Motor neuron (in vitro differentiated cells): ENCODE results near the gene HIBADH. TPM values are rescaled to one million over a fixed set of nuclear protein-coding genes. Genes with fewer than 3 reads are reported as not detected.
A peak's percentile ranks its signal among the peaks of the same experiment; 100 is the strongest.

Experiments used
- ATAC-seq, 8 experiments: fragments of 200-7000 bp; cut with Tn5 transposase; replicated peaks in 6 of 8; 2 replicates each; pipeline ENCODE4 v1.8.0; 2021; ENCODE audit warnings: mild to moderate bottlenecking in 8 of 8, moderate library complexity in 8 of 8
- H3K27ac ChIP-seq, 2 donors: fragments of 250-450 bp; sonication (Bioruptor Pico); 2 replicates each; pipeline ENCODE4 v1.9.0; 2021; ENCODE audit warnings: antibody characterized with exemption in 2 of 2, mild to moderate bottlenecking in 2 of 2, moderate library complexity in 1 of 2
- H3K4me1 ChIP-seq, 2 donors: fragments of 250-450 bp; sonication (Bioruptor Pico); replicated peaks in 1 of 2; 2 replicates each; pipeline ENCODE4 v1.6.1; 2021; ENCODE audit warnings: antibody characterized with exemption in 2 of 2, mild to moderate bottlenecking in 2 of 2, moderate library complexity in 1 of 2
- H3K4me3 ChIP-seq, 5 donors: fragments of 250-450 bp; sonication (Bioruptor Pico); 2 replicates each; pipeline ENCODE4 v1.9.0; 2021; ENCODE audit warnings: antibody characterized with exemption in 5 of 5, mild to moderate bottlenecking in 5 of 5, moderate library complexity in 4 of 5
- WGBS, 10 experiments: fragments of 450-650 bp; shearing (Covaris generic); methylation state at CpG; one replicate each; pipeline ENCODE4 v1.0.0; 2022; 5-methylcytosine and 5-hydroxymethylcytosine counted together
- in situ Hi-C, 9 experiments: fragments of 400-800 bp; cut with MboI; loops; one replicate each; pipeline ENCODE4 v1.15.0; 2021; ENCODE audit warnings: low sequenced_read_pairs in 9 of 9, low pct_unique_long_range_greater_than_20kb in 2 of 9; ENCODE audit not compliant: unreplicated experiment in 9 of 9
- total RNA-seq, 8 experiments: library from RNA; unstranded; fragments of 300-600 nt; gene quantifications; 2 replicates each; pipeline versions ENCODE4 v1.2.3 to v1.2.4, GENCODE V29; 2022

Gene HIBADH
- total RNA-seq, 8 experiments from 2014 or later = 12.0 to 76.3 (median 26.0) TPM

GRCh38 chr7:27603813-27604212, 58.9 kb downstream of the HIBADH start:
- Histone ChIP-seq H3K4me3 (no peak overlapping the region), H3K27ac (no peak overlapping the region), H3K4me1 (peaks cover 18 to 22% of the 10 kb centered on the region in 2 donors)
- ATAC-seq = peak in 2 of 8 experiments; percentile 42 to 54
- 0 to 100% (median 53%) methylated on average over 1 to 2 of the region's 2 CpGs; no CpG with 5 or more reads in 2 of the 10 experiments for WGBS, 10 experiments
- in situ Hi-C loops = no loop called here

- ATAC-seq = no peak
- Histone ChIP-seq H3K4me1 (peaks cover 18 to 22% of the 10 kb centered on the region in 2 donors), H3K27ac (no peak overlapping the region), H3K4me3 (no peak overlapping the region)
- 0 to 69% (median 24%) methylated on average over 2 to 4 of the region's 4 CpGs for WGBS, 10 experiments
- in situ Hi-C loops = no loop called here
Measured at GRCh38 chr7:27602766-27603165, 59.9 kb downstream of the HIBADH start.

- no peak overlapping the region for H3K27ac ChIP-seq
- H3K4me1 ChIP-seq = peaks cover 18 to 22% of the 10 kb centered on the region in 2 donors
- 84 to 100% (median 94%) methylated on average over 1 to 2 of the region's 2 CpGs; no CpG with 5 or more reads in 2 of the 10 experiments for WGBS, 10 experiments
- no peak overlapping the region for H3K4me3 ChIP-seq
- in situ Hi-C loops = no loop called here
- ATAC-seq = no peak
Measured at GRCh38 chr7:27601217-27601616, 61.5 kb downstream of the HIBADH start.

- Histone ChIP-seq H3K27ac (no peak overlapping the region), H3K4me3 (no peak overlapping the region), H3K4me1 (peaks cover 18 to 22% of the 10 kb centered on the region in 2 donors)
- ATAC-seq = no peak
- 75 to 100% (median 100%) methylated on average over 1 of the region's 1 CpG; no CpG with 5 or more reads in 3 of the 10 experiments for WGBS, 10 experiments
- in situ Hi-C loops = no loop called here
Measured at GRCh38 chr7:27600247-27600646, 62.4 kb downstream of the HIBADH start.

GRCh38 chr7:27595009-27595408, 67.7 kb downstream of the HIBADH start:
- in situ Hi-C loops = loop anchor here in 5 of 9 experiments (25.0 kb wide), 2 partner anchors 358 to 383 kb away; partner anchors contain the start of genes EVX1 (in 3 of the 5) and HOXA13 (in 2 of the 5)
- 0 to 100% (median 80%) methylated on average over 1 to 5 of the region's 5 CpGs; no CpG with 5 or more reads in 1 of the 10 experiments for WGBS, 10 experiments
- peak in 3 of 8 experiments; percentile 78 to 82 (median 78) for ATAC-seq
- Histone ChIP-seq H3K4me1 (no peaks in the 10 kb centered on the region), H3K27ac (no peak overlapping the region), H3K4me3 (no peak overlapping the region)

- in situ Hi-C loops = loop anchor here in 5 of 9 experiments (25.0 kb wide), 2 partner anchors 356 to 381 kb away; partner anchors contain the start of genes EVX1 (in 3 of the 5) and HOXA13 (in 2 of the 5)
Measured at GRCh38 chr7:27593226-27593625, 69.5 kb downstream of the HIBADH start.

GRCh38 chr7:27590416-27590815, 72.3 kb downstream of the HIBADH start:
- peaks cover 6 to 10% of the 10 kb centered on the region in 2 donors for H3K4me1 ChIP-seq
- 0 to 50% (median 17%) methylated on average over 1 of the region's 1 CpG; no CpG with 5 or more reads in 7 of the 10 experiments for WGBS, 10 experiments
- no peak overlapping the region for H3K27ac ChIP-seq
- no peak overlapping the region for H3K4me3 ChIP-seq
- in situ Hi-C loops = loop anchor here in 5 of 9 experiments (25.0 kb wide), 2 partner anchors 353 to 378 kb away; partner anchors contain the start of genes EVX1 (in 3 of the 5) and HOXA13 (in 2 of the 5)
- no peak for ATAC-seq

More at GRCh38 chr7:27593226-27593625, 69.5 kb downstream of the HIBADH start:
- 85 to 100% (median 96%) methylated on average over 1 to 2 of the region's 2 CpGs; no CpG with 5 or more reads in 4 of the 10 experiments for WGBS, 10 experiments
- H3K4me3 ChIP-seq = no peak overlapping the region
- ATAC-seq = no peak
- no peak overlapping the region for H3K27ac ChIP-seq
- H3K4me1 ChIP-seq = no peaks in the 10 kb centered on the region

GRCh38 chr7:27587429-27587828, 75.3 kb downstream of the HIBADH start:
- ATAC-seq = no peak
- Histone ChIP-seq H3K4me3 (no peak overlapping the region), H3K27ac (no peak overlapping the region), H3K4me1 (peaks cover 6 to 10% of the 10 kb centered on the region in 2 donors)
- in situ Hi-C loops = loop anchor here in 6 of 9 experiments (10.0 to 25.0 kb wide), 3 partner anchors 350 to 375 kb away; partner anchors contain the start of genes EVX1 (in 3 of the 6) and HOXA13 (in 2 of the 6)
- WGBS, 10 experiments = 80 to 100% (median 96%) methylated on average over 2 to 3 of the region's 3 CpGs

GRCh38 chr7:27586825-27587224, 75.9 kb downstream of the HIBADH start:
- Histone ChIP-seq H3K4me1 (peaks cover 6 to 10% of the 10 kb centered on the region in 2 donors), H3K27ac (no peak overlapping the region), H3K4me3 (no peak overlapping the region)
- 3 to 52% (median 21%) methylated on average over 1 to 8 of the region's 8 CpGs; no CpG with 5 or more reads in 2 of the 10 experiments for WGBS, 10 experiments
- in situ Hi-C loops = loop anchor here in 6 of 9 experiments (10.0 to 25.0 kb wide), 3 partner anchors 350 to 375 kb away; partner anchors contain the start of genes EVX1 (in 3 of the 6) and HOXA13 (in 2 of the 6)
- ATAC-seq = peak in 7 of 8 experiments; percentile 33 to 99 (median 90)

GRCh38 chr7:27585781-27586447, 76.8 kb downstream of the HIBADH start:
- in situ Hi-C loops = loop anchor here in 6 of 9 experiments (10.0 to 25.0 kb wide), 3 partner anchors 349 to 374 kb away; partner anchors contain the start of genes EVX1 (in 3 of the 6) and HOXA13 (in 2 of the 6)
- Histone ChIP-seq H3K4me3 (no peak overlapping the region), H3K4me1 (peaks cover 6 to 10% of the 10 kb centered on the region in 2 donors), H3K27ac (no peak overlapping the region)
- WGBS, 10 experiments = 44 to 100% (median 79%) methylated on average over 1 to 2 of the region's 2 CpGs; no CpG with 5 or more reads in 2 of the 10 experiments
- no peak for ATAC-seq

- 60 to 100% (median 95%) methylated on average over 1 of the region's 1 CpG; no CpG with 5 or more reads in 1 of the 10 experiments for WGBS, 10 experiments
- in situ Hi-C loops = loop anchor here in 6 of 9 experiments (10.0 to 25.0 kb wide), 3 partner anchors 345 to 370 kb away; partner anchors contain the start of genes EVX1 (in 3 of the 6) and HOXA13 (in 2 of the 6)
- ATAC-seq = no peak
- Histone ChIP-seq H3K27ac (no peak overlapping the region), H3K4me1 (peaks cover 8 to 10% of the 10 kb centered on the region in 2 donors), H3K4me3 (no peak overlapping the region)
Measured at GRCh38 chr7:27581906-27582305, 80.8 kb downstream of the HIBADH start.

GRCh38 chr7:27581119-27581518, 81.6 kb downstream of the HIBADH start:
- Histone ChIP-seq H3K4me1 (peaks cover 5 to 8% of the 10 kb centered on the region in 2 donors), H3K27ac (no peak overlapping the region), H3K4me3 (no peak overlapping the region)
- 95 to 100% (median 100%) methylated on average over 1 to 2 of the region's 2 CpGs; no CpG with 5 or more reads in 3 of the 10 experiments for WGBS, 10 experiments
- no peak for ATAC-seq
- in situ Hi-C loops = loop anchor here in 6 of 9 experiments (10.0 to 25.0 kb wide), 3 partner anchors 344 to 369 kb away; partner anchors contain the start of genes EVX1 (in 3 of the 6) and HOXA13 (in 2 of the 6)
